ENCODE measurements around the gene RGSL1.

RGSL1 gene

GRCh38 chr1:182549346-182549745, 99.4 kb downstream of the RGSL1 start:
- no peak for DNase-seq (ENCODE audit: low read depth in 2 of 2)

GRCh38 chr1:182549811-182550210, 99.9 kb downstream of the RGSL1 start:
- no peak for DNase-seq (ENCODE audit: low read depth in 2 of 2)

- DNase-seq (ENCODE audit: low read depth in 2 of 2) = no peak
Measured at GRCh38 chr1:182552527-182552926, 102.6 kb downstream of the RGSL1 start.

GRCh38 chr1:182555493-182555892, 105.5 kb downstream of the RGSL1 start:
- DNase-seq (ENCODE audit: low read depth in 2 of 2) = no peak

- DNase-seq (ENCODE audit: low read depth in 2 of 2) = no peak
Measured at GRCh38 chr1:182556279-182556678, 106.3 kb downstream of the RGSL1 start.

- DNase-seq (ENCODE audit: low read depth in 2 of 2) = no peak
Measured at GRCh38 chr1:182560392-182560984, 110.5 kb downstream of the RGSL1 start.

GRCh38 chr1:182561456-182561855, 111.5 kb downstream of the RGSL1 start:
- no peak for DNase-seq (ENCODE audit: low read depth in 2 of 2)

GRCh38 chr1:182563095-182563494, 113.1 kb downstream of the RGSL1 start:
- DNase-seq (ENCODE audit: low read depth in 2 of 2) = no peak

GRCh38 chr1:182564406-182565004, 114.6 kb downstream of the RGSL1 start:
- no peak for DNase-seq (ENCODE audit: low read depth in 2 of 2)

- no peak for DNase-seq (ENCODE audit: low read depth in 2 of 2)
Measured at GRCh38 chr1:182565537-182565936, 115.6 kb downstream of the RGSL1 start.

- no peak for DNase-seq (ENCODE audit: low read depth in 2 of 2)
Measured at GRCh38 chr1:182567629-182568028, 117.7 kb downstream of the RGSL1 start.

GRCh38 chr1:182568647-182569284, 118.8 kb downstream of the RGSL1 start:
- no peak for DNase-seq (ENCODE audit: low read depth in 2 of 2)

- DNase-seq (ENCODE audit: low read depth in 2 of 2) = no peak
Measured at GRCh38 chr1:182569939-182570610, 120.1 kb downstream of the RGSL1 start.

GRCh38 chr1:182570611-182570970, 120.6 kb downstream of the RGSL1 start:
- DNase-seq (ENCODE audit: low read depth in 2 of 2) = no peak

- DNase-seq (ENCODE audit: low read depth in 2 of 2) = no peak
Measured at GRCh38 chr1:182574156-182574555, 124.2 kb downstream of the RGSL1 start.

- DNase-seq (ENCODE audit: low read depth in 2 of 2) = no peak
Measured at GRCh38 chr1:182575540-182576149, 125.7 kb downstream of the RGSL1 start.

- no peak for DNase-seq (ENCODE audit: low read depth in 2 of 2)
Measured at GRCh38 chr1:182580736-182581135, 130.8 kb downstream of the RGSL1 start.

- DNase-seq (ENCODE audit: low read depth in 2 of 2) = no peak
Measured at GRCh38 chr1:182584746-182585145, 134.8 kb downstream of the RGSL1 start.

- DNase-seq (ENCODE audit: low read depth in 2 of 2) = no peak
Measured at GRCh38 chr1:182586380-182586779, 136.4 kb downstream of the RGSL1 start.

GRCh38 chr1:182587093-182587492, 137.1 kb downstream of the RGSL1 start:
- no peak for DNase-seq (ENCODE audit: low read depth in 2 of 2)

GRCh38 chr1:182587666-182588499, 137.9 kb downstream of the RGSL1 start:
- DNase-seq (ENCODE audit: low read depth in 2 of 2) = no peak

Measured in stimulated activated CD8-positive, alpha-beta memory T cell treated with anti-CD3 and anti-CD28 coated beads, Interleukin-7, amount 100 ng/mL, for 4 hours (primary cell).